Right lobe of liver (tissue), 6 donors: ENCODE results near the gene CBX5. TPM values are rescaled to one million over a fixed set of nuclear protein-coding genes. Genes with fewer than 3 reads are reported as not detected.
"Not testable (repeated sequence)": the region's sequence is repeated elsewhere in the genome, so short reads cannot be mapped to it uniquely, and the experiment has no call there.

ENCODE experiments used
- ATAC-seq, 4 donors: fragments of 200-7000 bp; cut with Tn5 transposase; one replicate each; pipeline ENCODE4 v1.9.1; 2020; ENCODE audit warnings: mild to moderate bottlenecking in 4 of 4, moderate library complexity in 4 of 4
- DNase-seq, 3 donors: peaks; one replicate each; pipeline ENCODE4 v3.0.0-alpha.2; 2020
- H3K27ac ChIP-seq, 3 donors: fragments of 200-600 bp; one replicate each; pipeline ENCODE4 v1.8.0; 2022
- H3K27me3 ChIP-seq, 2 donors: fragments of 200-600 bp; one replicate each; pipeline ENCODE4 v1.8.0; 2022
- H3K36me3 ChIP-seq, 4 donors: fragments of 200-600 bp; sonication (generic) in 1 of 4; one replicate each; pipeline versions ENCODE4 v1.5.1 to v1.8.0; 2017 to 2022; ENCODE audit warnings: control low read depth in 1 of 4
- H3K4me1 ChIP-seq, 4 donors: fragments of 200-600 bp; sonication (generic) in 1 of 4; one replicate each; pipeline versions ENCODE4 v1.5.1 to v1.8.0; 2017 to 2022; ENCODE audit warnings: control low read depth in 1 of 4
- H3K4me3 ChIP-seq, 3 donors: fragments of 200-600 bp; one replicate each; pipeline ENCODE4 v1.8.0; 2022
- H3K9me3 ChIP-seq, 4 donors: fragments of 200-600 bp; sonication (generic) in 1 of 4; one replicate each; pipeline versions ENCODE4 v1.5.1 to v1.8.0; 2017 to 2022; ENCODE audit warnings: control low read depth in 1 of 4
- POLR2A ChIP-seq: fragments of 450-650 bp; IDR thresholded peaks from one replicate; pipeline ENCODE4 v1.6.1; 2017; ENCODE audit warnings: antibody characterized with exemption, mild to moderate bottlenecking
- WGBS: methylation state at CpG from one replicate; pipeline ENCODE4 v1.1.6; 2018; ENCODE audit warnings: low coverage, low lambda C conversion rate; ENCODE audit not compliant: insufficient coverage; ENCODE audit errors: missing lambda C conversion rate; 5-methylcytosine and 5-hydroxymethylcytosine counted together
- intact Hi-C, 2 donors: fragments of 100-400 bp; cut with DNase I; formaldehyde crosslinking; loops; one replicate each; pipeline versions ENCODE4 v1.11.2 to v1.14.1; 2022
- long read RNA-seq: library from polyadenylated mRNA; unstranded; transcript quantifications from one replicate; pipeline ENCODE4 v2.0.0, GENCODE V29; 2019
- total RNA-seq, 6 experiments: library from RNA; depleted of rRNA in 2 of 6; stranded (reverse); fragments of >200 nt in 2 of 6; fragmentation: NEBNext Ultra II Directional in 3 of 6; extraction: Animal tissue kit (Norgen Biotek cat#: 25700) in 3 of 6; gene quantifications; one replicate each; pipeline versions ENCODE4 v1.1.0 to v1.2.4, GENCODE V29; 2016 to 2023
- TF ChIP-seq, protein P1 (sequence below), 4 donors: fragments of 200-600 bp in 3 of 4; fragments of 450-650 bp in 1 of 4; IDR thresholded peaks; one replicate each; pipeline versions ENCODE4 v1.5.1 to v1.8.0; 2016 to 2022; ENCODE audit warnings: antibody characterized with exemption in 4 of 4, mild to moderate bottlenecking in 2 of 4
- donor health status: DM: no; HTN: yes; CAD: no.
- donor health status: DM: no; HTN: no; CAD: no.
- donor health status: DM: no; HTN: no; CAD: no.
- donor health status: DM: no; HTN: yes; CAD: no.
- donor health status: DM: no; HTN: yes; CAD: no.

CBX5 gene
- total RNA-seq: 10 to 100 TPM; 14.4 to 23.7 (median 20.1) TPM
- long read RNA-seq, partial matches to known transcripts: 5 of 7 reads
- long read RNA-seq, other reads (novel, unspliced or antisense): 1 of 7 reads

DNA sequence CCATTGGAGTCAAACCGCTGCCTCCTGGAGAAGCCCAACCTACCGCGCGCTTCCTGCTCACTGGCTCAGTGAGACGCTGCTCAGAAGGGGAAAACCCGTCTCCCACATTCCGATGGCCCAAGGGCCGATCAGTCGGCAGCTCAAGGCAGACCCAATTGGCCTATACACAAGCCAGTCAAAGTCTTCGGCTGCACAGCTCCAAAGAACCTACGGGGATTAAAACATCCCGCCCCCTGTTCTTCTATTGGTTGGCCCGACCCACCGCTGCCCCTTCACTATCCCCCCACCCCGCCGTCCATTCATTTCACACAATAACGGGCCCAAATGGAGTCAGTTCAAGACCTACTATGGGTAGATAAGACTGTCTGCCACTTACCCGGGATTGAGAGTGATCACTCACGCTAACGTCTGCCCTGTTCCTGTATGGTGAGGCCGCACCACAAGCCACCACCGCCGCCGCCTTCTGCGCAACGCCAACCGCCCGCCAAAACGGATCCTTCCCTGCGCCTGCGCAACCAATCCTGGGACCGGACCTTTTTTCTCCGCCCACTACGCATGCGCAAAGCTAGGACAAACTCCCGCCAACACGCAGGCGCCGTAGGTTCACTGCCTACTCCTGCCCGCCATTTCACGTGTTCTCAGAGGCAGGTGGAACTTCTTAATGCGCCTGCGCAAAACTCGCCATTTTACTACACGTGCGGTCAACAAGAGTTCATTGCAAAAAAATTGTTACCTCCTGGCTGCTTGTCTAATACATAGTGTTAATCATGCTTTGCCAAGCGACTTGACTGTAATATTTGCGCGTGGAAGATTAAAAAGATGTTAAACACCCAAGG, at the start of gene CBX5:
CBX5 (minus strand) TSS at position 491 of the 836 bp plus-strand sequence. CDS start 22,472 bp downstream, outside the sequence.
- under 1% methylated on average over 36 of the region's 49 CpGs for WGBS
- DNase-seq (peak; percentile 99), ATAC-seq (peak; percentile 81 to 91 (median 84))
- Histone ChIP-seq H3K36me3 (peaks cover 12 to 31% (median 26%) of the 10 kb centered on the region in 4 donors), H3K4me3 (peak within 1 kb of the TSS; percentile 66 to 90 (median 72)), H3K27me3 (no peaks in the 10 kb centered on the region), H3K4me1 (peaks cover 0 to 41% (median 17%) of the 10 kb centered on the region in 4 donors), H3K27ac (peak within 1 kb of the TSS; percentile 73 to 92 (median 90)), H3K9me3 (no peaks in the 10 kb centered on the region)
- peak; percentile 92 for TF ChIP-seq POLR2A
- TF ChIP-seq, protein P1, sequence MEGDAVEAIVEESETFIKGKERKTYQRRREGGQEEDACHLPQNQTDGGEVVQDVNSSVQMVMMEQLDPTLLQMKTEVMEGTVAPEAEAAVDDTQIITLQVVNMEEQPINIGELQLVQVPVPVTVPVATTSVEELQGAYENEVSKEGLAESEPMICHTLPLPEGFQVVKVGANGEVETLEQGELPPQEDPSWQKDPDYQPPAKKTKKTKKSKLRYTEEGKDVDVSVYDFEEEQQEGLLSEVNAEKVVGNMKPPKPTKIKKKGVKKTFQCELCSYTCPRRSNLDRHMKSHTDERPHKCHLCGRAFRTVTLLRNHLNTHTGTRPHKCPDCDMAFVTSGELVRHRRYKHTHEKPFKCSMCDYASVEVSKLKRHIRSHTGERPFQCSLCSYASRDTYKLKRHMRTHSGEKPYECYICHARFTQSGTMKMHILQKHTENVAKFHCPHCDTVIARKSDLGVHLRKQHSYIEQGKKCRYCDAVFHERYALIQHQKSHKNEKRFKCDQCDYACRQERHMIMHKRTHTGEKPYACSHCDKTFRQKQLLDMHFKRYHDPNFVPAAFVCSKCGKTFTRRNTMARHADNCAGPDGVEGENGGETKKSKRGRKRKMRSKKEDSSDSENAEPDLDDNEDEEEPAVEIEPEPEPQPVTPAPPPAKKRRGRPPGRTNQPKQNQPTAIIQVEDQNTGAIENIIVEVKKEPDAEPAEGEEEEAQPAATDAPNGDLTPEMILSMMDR (IDR thresholded peaks at IDR 0.05): no peak
- intact Hi-C loops: no loop called here

DNA sequence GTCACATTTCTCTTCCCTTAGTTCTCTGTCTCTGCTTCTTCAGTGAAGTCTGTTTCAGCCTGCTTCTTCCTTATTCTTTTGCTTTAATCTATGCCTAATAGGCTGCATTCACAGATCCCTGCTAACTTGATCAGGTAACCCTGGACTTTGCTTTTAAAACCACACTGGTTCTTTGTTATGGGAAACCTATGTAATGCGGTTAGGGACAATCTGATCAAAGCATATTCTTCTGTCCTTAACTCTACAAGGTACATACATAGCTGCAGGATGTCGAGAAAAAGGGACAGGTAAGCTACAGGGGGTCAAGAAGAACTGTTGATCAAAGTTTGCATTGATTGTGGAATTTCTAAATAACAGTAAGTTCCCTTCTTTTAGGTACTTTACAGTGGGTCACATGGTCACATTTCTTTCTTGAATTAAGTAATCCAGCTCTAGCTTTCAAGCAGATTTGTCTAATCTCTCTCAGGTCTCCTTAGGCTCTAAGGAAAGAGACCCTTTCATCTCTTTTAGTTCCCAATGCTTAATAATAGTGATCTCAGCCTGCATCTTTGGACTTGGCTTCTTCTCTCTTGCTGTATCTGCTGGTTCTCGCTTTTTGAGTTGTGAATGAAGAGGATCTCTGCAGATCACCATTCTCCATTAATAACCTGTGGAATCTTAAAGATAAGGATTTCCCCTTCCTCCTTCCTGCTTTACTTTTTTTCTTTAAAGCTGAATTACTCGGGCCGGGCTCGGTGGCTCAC, 48.8 kb upstream of the CBX5 start:
- Histone ChIP-seq H3K27me3 (no peaks in the 10 kb centered on the region), H3K9me3 (no peaks in the 10 kb centered on the region), H3K4me3 (no peak overlapping the region), H3K36me3 (no peaks in the 10 kb centered on the region), H3K4me1 (peaks cover 0 to 42% (median 12%) of the 10 kb centered on the region in 4 donors), H3K27ac (peak overlapping the region in 1 of 3 donors; percentile 22)
- intact Hi-C loops: no loop called here
- TF ChIP-seq POLR2A: no peak
- TF ChIP-seq, protein P1 (IDR thresholded peaks at IDR 0.05): no peak
- ATAC-seq: no peak
- WGBS: 71% methylated on average over 6 of the region's 6 CpGs
- DNase-seq: no peak

DNA sequence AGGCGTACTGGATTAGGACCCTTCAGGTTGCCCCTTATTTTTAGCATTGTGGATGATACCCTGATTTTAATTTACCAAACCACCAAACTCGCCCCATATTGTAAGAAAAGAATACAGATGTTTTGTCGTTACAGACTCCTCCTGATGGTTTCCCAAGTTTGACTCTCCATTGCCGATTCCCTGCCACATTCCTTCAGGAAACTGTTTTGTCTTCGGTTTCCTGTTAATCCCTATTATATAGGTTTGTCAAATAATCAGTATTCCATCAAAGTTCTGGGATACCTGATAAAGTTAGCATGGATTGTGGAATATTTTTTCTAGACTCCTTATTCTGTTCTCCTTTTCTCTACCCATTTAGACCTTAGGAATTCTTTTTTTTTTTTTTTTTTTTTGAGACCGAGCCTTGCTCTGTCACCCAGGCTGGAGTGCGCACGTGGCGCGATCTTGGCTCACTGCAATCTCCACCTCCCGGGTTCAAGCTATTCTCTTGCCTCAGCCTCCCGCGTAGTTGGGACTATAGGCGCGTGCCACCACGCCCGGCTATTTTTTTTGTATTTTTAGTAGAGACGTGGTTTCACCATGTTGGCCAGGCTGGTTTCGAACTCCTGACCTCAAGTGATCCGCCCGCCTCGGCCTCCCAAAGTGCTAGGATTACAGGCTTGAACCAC, 45.7 kb upstream of the CBX5 start:
- peak overlapping the region; percentile 47 to 93 (median 69) for H3K4me3 ChIP-seq
- ATAC-seq, H3K9me3 ChIP-seq, intact Hi-C loops, H3K27me3 ChIP-seq, DNase-seq, H3K36me3 ChIP-seq: not testable (repeated sequence)
- H3K4me1 ChIP-seq: peaks cover 0 to 34% (median 12%) of the 10 kb centered on the region in 4 donors
- 32% methylated on average over 17 of the region's 22 CpGs for WGBS
- H3K27ac ChIP-seq: peak overlapping the region; percentile 73 to 81 (median 76)

DNA sequence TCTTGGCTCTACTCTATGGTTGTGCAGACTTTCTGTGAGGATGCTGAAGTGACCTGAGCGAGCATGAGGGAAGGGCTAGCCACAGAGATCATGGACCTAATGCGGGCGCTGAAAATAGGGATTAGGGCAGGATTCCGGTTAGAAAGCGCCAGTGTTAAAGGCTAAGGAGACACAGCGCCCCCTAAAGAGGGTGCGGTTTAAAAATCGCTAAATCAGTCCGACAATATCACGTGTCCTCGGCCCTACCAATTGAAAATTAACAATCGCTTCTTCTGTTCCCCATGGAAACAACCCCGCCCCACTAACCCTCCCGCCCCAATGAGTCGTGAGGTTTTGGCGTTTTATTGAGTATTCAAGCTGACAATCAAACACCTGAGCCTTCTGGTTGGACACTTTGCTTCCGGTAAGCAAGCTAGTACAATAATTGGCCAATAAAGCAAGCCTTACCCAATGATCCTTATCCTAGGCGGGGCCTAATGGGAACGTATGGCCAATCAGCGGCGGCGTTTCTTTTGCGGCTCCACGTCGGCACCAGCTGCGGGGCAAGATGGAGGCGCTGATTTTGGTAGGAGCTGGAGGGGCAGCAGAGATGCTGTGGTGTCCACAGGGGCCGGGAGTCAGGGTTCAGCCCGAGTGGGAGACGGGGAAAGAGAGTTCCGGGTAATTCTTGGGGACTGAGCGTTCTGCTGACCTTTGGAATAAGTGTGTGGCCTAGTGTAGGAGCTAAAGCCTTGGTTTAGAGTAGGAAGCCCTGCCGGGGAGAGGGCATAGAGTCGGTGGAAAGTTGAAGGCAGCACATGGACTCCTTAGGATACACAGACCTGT, 44.9 kb upstream of the CBX5 start, which contains the start of gene COPZ1:
COPZ1 (plus strand) TSS at position 515 of the 825 bp plus-strand sequence; CDS start at position 548, 33 bp downstream.
- ATAC-seq: peak; percentile 95 to 99 (median 97)
- Histone ChIP-seq H3K36me3 (no peaks in the 10 kb centered on the region), H3K9me3 (no peaks in the 10 kb centered on the region), H3K4me3 (peak within 1 kb of the TSS; percentile 47 to 93 (median 69)), H3K27me3 (no peaks in the 10 kb centered on the region), H3K27ac (peak within 1 kb of the TSS; percentile 73 to 81 (median 76)), H3K4me1 (peaks cover 0 to 29% (median 12%) of the 10 kb centered on the region in 4 donors)
- intact Hi-C loops: no loop called here
- TF ChIP-seq POLR2A: peak; percentile 63
- TF ChIP-seq, protein P1 (IDR thresholded peaks at IDR 0.05): peak; percentile 68 to 82 (median 78)
- peak; percentile 91 to 96 (median 94) for DNase-seq
- under 1% methylated on average over 31 of the region's 34 CpGs for WGBS
